Measurements from ENCODE around the gene GPATCH2. TPM values are rescaled to one million over a fixed set of nuclear protein-coding genes. Genes with fewer than 3 reads are reported as not detected.

GPATCH2 gene
- total and polyA plus RNA-seq, 10 of the 15 experiments (the other 5 are each of a cell fraction or from before 2014, with no cell fraction given): 3.2 to 12.2 (median 5.4) TPM

GRCh38 chr1:217432339-217432738 is 198.6 kb downstream of the GPATCH2 start:
- H3K27ac ChIP-seq (ENCODE audit: control insufficient read depth, insufficient read depth): no peak overlapping the region
- H4K20me1 ChIP-seq (ENCODE audit: control insufficient read depth, insufficient read depth): no peaks in the 10 kb centered on the region
- intact Hi-C loops (cut with micrococcal nuclease; ENCODE audit: unreplicated experiment) (loop anchor here (5.0 kb wide), 1 partner anchor 315 kb away; no protein-coding TSS in a partner anchor), in situ Hi-C loops (cut with MboI) (no loop called here)
- no peaks in the 10 kb centered on the region for H3K79me2 ChIP-seq (ENCODE audit: control insufficient read depth, insufficient read depth, low read length)
- H3K4me1 ChIP-seq (ENCODE audit: control insufficient read depth, insufficient read depth, low read length): no peaks in the 10 kb centered on the region
- ChIA-PET POLR2A (no interaction called here), SMC1A (ENCODE audit: uncharacterized antibody, unreplicated experiment) (no interaction called here), RAD21 (ENCODE audit: unreplicated experiment) (no interaction called here), CTCF (no interaction called here)
- H3K36me3 ChIP-seq (ENCODE audit: control insufficient read depth in 2 of 2, insufficient read depth in 2 of 2, low read length in 1 of 2): no peaks in the 10 kb centered on the region; a peak in 1 of 4 replicates
- H3K4me3 ChIP-seq: no peak overlapping the region
- H3K4me2 ChIP-seq (ENCODE audit: control insufficient read depth, insufficient read depth): no peak overlapping the region
- no peaks in the 10 kb centered on the region for H3K9me3 ChIP-seq (replicated peaks; ENCODE audit: control insufficient read depth, insufficient read depth, low read length)
- no TSS peak for BruUV-seq (replicated peaks)
- FAIRE-seq (no peak), DNase-seq (ENCODE audit: low read depth, low spot score) (no peak), ATAC-seq (no peak)
- no peak overlapping the region for H3K9ac ChIP-seq (ENCODE audit: control insufficient read depth, insufficient read depth, low read length)
- H3K27me3 ChIP-seq (replicated peaks in 1 of 2; ENCODE audit: control insufficient read depth in 2 of 2, insufficient read depth in 2 of 2, low read length in 1 of 2): no peaks in the 10 kb centered on the region
- no peak overlapping the region for H2AFZ ChIP-seq (ENCODE audit: control insufficient read depth, low read depth, low read length)
- no peak for TF ChIP-seq NBN (IDR thresholded peaks at IDR 0.05)
- TF ChIP-seq MEF2B (IDR thresholded peaks at IDR 0.05; ENCODE audit: partially characterized antibody, poor library complexity, severe bottlenecking): no peak
- no peak for TF ChIP-seq EED (IDR thresholded peaks at IDR 0.05; ENCODE audit: low read depth)
- TF ChIP-seq PKNOX1 (IDR thresholded peaks at IDR 0.05): no peak
- no peak for TF ChIP-seq SPI1 (IDR thresholded peaks at IDR 0.05; ENCODE audit: borderline replicate concordance, insufficient read depth, low read depth, low read length)

- peak; percentile 57 for FAIRE-seq
- DNase-seq (ENCODE audit: low read depth, low spot score): no peak
- peak; percentile 40; the same call in 1 of the 3 replicates for ATAC-seq
- Histone ChIP-seq H3K4me1 (ENCODE audit: control insufficient read depth, insufficient read depth, low read length) (no peaks in the 10 kb centered on the region), H3K79me2 (ENCODE audit: control insufficient read depth, insufficient read depth, low read length) (no peaks in the 10 kb centered on the region), H4K20me1 (ENCODE audit: control insufficient read depth, insufficient read depth) (no peaks in the 10 kb centered on the region), H3K9ac (ENCODE audit: control insufficient read depth, insufficient read depth, low read length) (no peak overlapping the region), H3K4me2 (ENCODE audit: control insufficient read depth, insufficient read depth) (no peak overlapping the region), H3K9me3 (replicated peaks; ENCODE audit: control insufficient read depth, insufficient read depth, low read length) (no peaks in the 10 kb centered on the region), H3K27me3 (replicated peaks in 1 of 2; ENCODE audit: control insufficient read depth in 2 of 2, insufficient read depth in 2 of 2, low read length in 1 of 2) (no peaks in the 10 kb centered on the region), H3K27ac (ENCODE audit: control insufficient read depth, insufficient read depth) (no peak overlapping the region), H3K4me3 (no peak overlapping the region), H2AFZ (ENCODE audit: control insufficient read depth, low read depth, low read length) (no peak overlapping the region), H3K36me3 (ENCODE audit: control insufficient read depth in 2 of 2, insufficient read depth in 2 of 2, low read length in 1 of 2) (no peaks in the 10 kb centered on the region)
- intact Hi-C loops (cut with micrococcal nuclease; ENCODE audit: unreplicated experiment) (loop anchor here (5.0 kb wide), 1 partner anchor 316 kb away; no protein-coding TSS in a partner anchor), in situ Hi-C loops (cut with MboI) (no loop called here)
- CTCF ChIA-PET: no interaction called here
- RAD21 ChIA-PET (ENCODE audit: unreplicated experiment): no interaction called here
- POLR2A ChIA-PET: no interaction called here
- SMC1A ChIA-PET (ENCODE audit: uncharacterized antibody, unreplicated experiment): no interaction called here
- peak in 2 of 3 experiments; percentile 10 to 28; a peak in 3 of 6 replicates for TF ChIP-seq CTCF (IDR thresholded peaks at IDR 0.05 in 2 of 3, conservative IDR thresholded peaks at IDR 0.05 in 1 of 3; ENCODE audit: control insufficient read depth in 2 of 3, extremely low read depth in 1 of 3, insufficient read depth in 1 of 3, low read depth in 3 of 3, low read length in 3 of 3)
- peak; percentile 35; the same call in 1 of the 2 replicates for TF ChIP-seq SMC3 (IDR thresholded peaks at IDR 0.05; ENCODE audit: borderline replicate concordance, low read length)
- TF ChIP-seq REST (IDR thresholded peaks at IDR 0.05; ENCODE audit: low read depth, low read length): no peak
- TF ChIP-seq NR2F1 (conservative IDR thresholded peaks at IDR 0.05): no peak
- TF ChIP-seq RAD21 (IDR thresholded peaks at IDR 0.05; ENCODE audit: insufficient read depth, low read depth, low read length): peak; percentile 51
- TF ChIP-seq PKNOX1 (IDR thresholded peaks at IDR 0.05): no peak
- BruUV-seq (replicated peaks): no TSS peak
- 53% methylated on average over 2 of the region's 2 CpGs for WGBS (ENCODE audit: insufficient coverage, insufficient replicate concordance, low lambda C conversion rate, missing lambda C conversion rate)
Observed at GRCh38 chr1:217431395-217431794, 199.5 kb downstream of the GPATCH2 start.

Data from GM12878 (cell line).